ENCODE data around the gene ELOVL4.

ELOVL4 gene

GRCh38 chr6:79869184-79869583, 78.2 kb downstream of the ELOVL4 start:
- TF ChIP-seq TSHZ2 (CRISPR knock-in tag; IDR thresholded peaks at IDR 0.05) (no peak), OSR1 (CRISPR knock-in tag; IDR thresholded peaks at IDR 0.05) (no peak), PATZ1 (CRISPR knock-in tag; IDR thresholded peaks at IDR 0.05; ENCODE audit: borderline replicate concordance) (no peak), GLIS3 (CRISPR knock-in tag; IDR thresholded peaks at IDR 0.05) (no peak), ZFP3 (CRISPR knock-in tag; IDR thresholded peaks at IDR 0.05) (no peak), ESRRG (CRISPR knock-in tag; IDR thresholded peaks at IDR 0.05) (no peak), ZNF70 (CRISPR knock-in tag; IDR thresholded peaks at IDR 0.05) (no peak), ZC3H10 (CRISPR knock-in tag; IDR thresholded peaks at IDR 0.05) (no peak), ARNTL (CRISPR knock-in tag; IDR thresholded peaks at IDR 0.05; ENCODE audit: borderline replicate concordance, low read depth) (no peak), ISL1 (CRISPR knock-in tag; IDR thresholded peaks at IDR 0.05) (no peak), BACH2 (CRISPR knock-in tag; IDR thresholded peaks at IDR 0.05; ENCODE audit: borderline replicate concordance) (no peak)
- ATAC-seq = no peak

- TF ChIP-seq GLIS3 (CRISPR knock-in tag; IDR thresholded peaks at IDR 0.05) (no peak), ZNF70 (CRISPR knock-in tag; IDR thresholded peaks at IDR 0.05) (no peak), TCF4 (CRISPR knock-in tag; IDR thresholded peaks at IDR 0.05; ENCODE audit: borderline replicate concordance) (no peak), CSDC2 (CRISPR knock-in tag; IDR thresholded peaks at IDR 0.05) (no peak), ZFP30 (CRISPR knock-in tag; IDR thresholded peaks at IDR 0.05) (no peak), TOX (CRISPR knock-in tag; IDR thresholded peaks at IDR 0.05; ENCODE audit: borderline replicate concordance) (no peak), ZNF565 (CRISPR knock-in tag; conservative IDR thresholded peaks at IDR 0.05; ENCODE audit: low read depth) (no peak), ARNTL (CRISPR knock-in tag; IDR thresholded peaks at IDR 0.05; ENCODE audit: borderline replicate concordance, low read depth) (no peak), ZC3H10 (CRISPR knock-in tag; IDR thresholded peaks at IDR 0.05) (no peak), POU6F1 (CRISPR knock-in tag; IDR thresholded peaks at IDR 0.05; ENCODE audit: borderline replicate concordance, low read depth) (no peak), ESRRG (CRISPR knock-in tag; IDR thresholded peaks at IDR 0.05) (no peak), CSRNP3 (CRISPR knock-in tag; IDR thresholded peaks at IDR 0.05) (no peak), ZNF8 (CRISPR knock-in tag; IDR thresholded peaks at IDR 0.05) (no peak), ZFP3 (CRISPR knock-in tag; IDR thresholded peaks at IDR 0.05) (no peak), CREB5 (CRISPR knock-in tag; IDR thresholded peaks at IDR 0.05; ENCODE audit: low read depth) (no peak)
- peak; percentile 72 for ATAC-seq
Observed at GRCh38 chr6:79868098-79868722, 79.1 kb downstream of the ELOVL4 start.

Measured in SK-N-SH treated with all-trans-retinoic acid at 6 μM for 48 hours (cell line).